Cerebellar nuclear complex (tissue), 1 donor: Measurements from ENCODE around the gene SNU13.
"Not testable (repeated sequence)": the region's sequence is repeated elsewhere in the genome, so short reads cannot be mapped to it uniquely, and the experiment has no call there.

Source experiments
- DNase-seq, 2 experiments: peaks; one replicate each; lab custom pipeline; 2025; lab: John Stamatoyannopoulos, UW

Gene SNU13

GRCh38 chr22:41688365-41689211 lies at the start of gene SNU13:
Gene SNU13, minus strand, starts transcription at chr22:41688867. Its CDS starts 71 bp downstream, at chr22:41688796.
- peak in 1 of 2 experiments; percentile 77 for DNase-seq

- DNase-seq: not testable (repeated sequence)
These were observed 44.6 kb upstream of the SNU13 start for GRCh38 chr22:41733241-41733640.

GRCh38 chr22:41732096-41732772 lies 43.6 kb upstream of the SNU13 start:
- DNase-seq: no peak

- DNase-seq: no peak
These were observed 42.9 kb upstream of the SNU13 start for GRCh38 chr22:41731609-41732008.

GRCh38 chr22:41725510-41726110 lies 36.9 kb upstream of the SNU13 start:
- no peak for DNase-seq

GRCh38 chr22:41722496-41722895 lies 33.8 kb upstream of the SNU13 start:
- no peak for DNase-seq

- no peak for DNase-seq
These were observed 24.3 kb upstream of the SNU13 start for GRCh38 chr22:41713004-41713403.

- DNase-seq: no peak
These were observed 20.7 kb upstream of the SNU13 start for GRCh38 chr22:41709341-41709740.

- no peak for DNase-seq
These were observed 14.1 kb upstream of the SNU13 start for GRCh38 chr22:41702763-41703162.

- DNase-seq: no peak
These were observed 11.4 kb upstream of the SNU13 start for GRCh38 chr22:41700108-41700364.

GRCh38 chr22:41699264-41700107 lies 10.8 kb upstream of the SNU13 start, which contains the start of gene MEI1:
Gene MEI1, plus strand, starts transcription at chr22:41699503. Its CDS starts 36 bp downstream, at chr22:41699539.
- peak in 1 of 2 experiments; percentile 53 for DNase-seq

- peak in 1 of 2 experiments; percentile 57 for DNase-seq
These were observed 8.6 kb upstream of the SNU13 start for GRCh38 chr22:41697126-41697775.

GRCh38 chr22:41696703-41697102 lies 8.0 kb upstream of the SNU13 start:
- DNase-seq: no peak

- no peak for DNase-seq
These were observed 6.5 kb upstream of the SNU13 start for GRCh38 chr22:41695211-41695610.

GRCh38 chr22:41690476-41690875 lies 1.8 kb upstream of the SNU13 start:
- DNase-seq: no peak

GRCh38 chr22:41687901-41688364 lies 734 bp downstream of the SNU13 start:
- no peak for DNase-seq

- not testable (repeated sequence) for DNase-seq
These were observed 1.8 kb downstream of the SNU13 start for GRCh38 chr22:41686890-41687289.

GRCh38 chr22:41684194-41684593 lies 4.5 kb downstream of the SNU13 start:
- no peak for DNase-seq

GRCh38 chr22:41683616-41684015 lies 5.1 kb downstream of the SNU13 start:
- DNase-seq: no peak

GRCh38 chr22:41683052-41683451 lies 5.6 kb downstream of the SNU13 start:
- DNase-seq: no peak
